NCI-H2196 treated with DMSO at 0.1 percent for 48 hours (cell line): Measurements from ENCODE around the gene EFEMP2.

Source experiments
- DNase-seq: peaks from one replicate; lab custom pipeline; 2025; ENCODE audit not compliant: unreplicated experiment; lab: John Stamatoyannopoulos, UW

Gene EFEMP2

GRCh38 chr11:65872586-65873317, at the start of gene EFEMP2:
EFEMP2 (minus strand) TSS chr11:65872800; CDS start chr11:65872354, 446 bp downstream.
- DNase-seq = no peak

- DNase-seq = no peak
Observed at GRCh38 chr11:65921876-65922275, 49.3 kb upstream of the EFEMP2 start.

- DNase-seq = no peak
Observed at GRCh38 chr11:65921033-65921555, 48.5 kb upstream of the EFEMP2 start.

- DNase-seq = no peak
Observed at GRCh38 chr11:65920372-65920802, 47.8 kb upstream of the EFEMP2 start.

- DNase-seq = no peak
Observed at GRCh38 chr11:65919573-65920371, 47.2 kb upstream of the EFEMP2 start.

GRCh38 chr11:65919141-65919572, 46.6 kb upstream of the EFEMP2 start, which contains the start of gene DRAP1:
DRAP1 (plus strand) TSS chr11:65919426; CDS start chr11:65919502, 76 bp downstream.
- DNase-seq = peak; percentile 99

- no peak for DNase-seq
Observed at GRCh38 chr11:65918211-65919140, 45.9 kb upstream of the EFEMP2 start, which contains the start of gene C11orf68. C11orf68 (minus strand) TSS chr11:65919062; CDS start chr11:65919031, 31 bp downstream.

- no peak for DNase-seq
Observed at GRCh38 chr11:65917434-65918210, 45.0 kb upstream of the EFEMP2 start.

GRCh38 chr11:65917077-65917433, 44.5 kb upstream of the EFEMP2 start:
- DNase-seq = no peak

GRCh38 chr11:65916391-65916790, 43.8 kb upstream of the EFEMP2 start:
- DNase-seq = no peak

GRCh38 chr11:65915821-65916251, 43.2 kb upstream of the EFEMP2 start:
- no peak for DNase-seq

GRCh38 chr11:65915101-65915820, 42.7 kb upstream of the EFEMP2 start:
- no peak for DNase-seq

GRCh38 chr11:65912845-65913244, 40.2 kb upstream of the EFEMP2 start:
- no peak for DNase-seq

GRCh38 chr11:65911682-65912568, 39.3 kb upstream of the EFEMP2 start:
- DNase-seq = peak; percentile 48

- no peak for DNase-seq
Observed at GRCh38 chr11:65907878-65908277, 35.3 kb upstream of the EFEMP2 start.

- DNase-seq = no peak
Observed at GRCh38 chr11:65906602-65907001, 34.0 kb upstream of the EFEMP2 start.

- no peak for DNase-seq
Observed at GRCh38 chr11:65903715-65904114, 31.1 kb upstream of the EFEMP2 start.

GRCh38 chr11:65903068-65903481, 30.5 kb upstream of the EFEMP2 start:
- no peak for DNase-seq
